T-helper 22 cell (primary cell): Measurements from ENCODE around the gene TRPM6.
"Not testable (repeated sequence)": the region's sequence is repeated elsewhere in the genome, so short reads cannot be mapped to it uniquely, and the experiment has no call there.

Source experiments
- DNase-seq: peaks from one replicate; pipeline ENCODE4 v3.0.0-alpha.2; 2020; ENCODE audit warnings: low read depth

TRPM6 gene

GRCh38 chr9:74887041-74887980 lies at the start of gene TRPM6:
TRPM6 (minus strand) TSS chr9:74887921; CDS start chr9:74887856, 65 bp downstream.
- DNase-seq: no peak

- DNase-seq: no peak
Measured at GRCh38 chr9:74935008-74935407, 47.3 kb upstream of the TRPM6 start.

GRCh38 chr9:74921737-74922136 lies 34.0 kb upstream of the TRPM6 start:
- no peak for DNase-seq

- no peak for DNase-seq
Measured at GRCh38 chr9:74920944-74921626, 33.4 kb upstream of the TRPM6 start.

GRCh38 chr9:74910036-74910435 lies 22.3 kb upstream of the TRPM6 start:
- no peak for DNase-seq

GRCh38 chr9:74908665-74909064 lies 20.9 kb upstream of the TRPM6 start:
- DNase-seq: no peak

- no peak for DNase-seq
Measured at GRCh38 chr9:74907085-74907484, 19.4 kb upstream of the TRPM6 start.

- DNase-seq: no peak
Measured at GRCh38 chr9:74901001-74901400, 13.3 kb upstream of the TRPM6 start.

GRCh38 chr9:74888449-74888848 lies 728 bp upstream of the TRPM6 start:
- DNase-seq: not testable (repeated sequence)

GRCh38 chr9:74887981-74888370 lies 255 bp upstream of the TRPM6 start:
- no peak for DNase-seq

GRCh38 chr9:74876382-74876949 lies 11.3 kb downstream of the TRPM6 start:
- no peak for DNase-seq

- DNase-seq: no peak
Measured at GRCh38 chr9:74875656-74876055, 12.1 kb downstream of the TRPM6 start.

- no peak for DNase-seq
Measured at GRCh38 chr9:74874220-74874619, 13.5 kb downstream of the TRPM6 start.

- DNase-seq: no peak
Measured at GRCh38 chr9:74872619-74873233, 15.0 kb downstream of the TRPM6 start.

- no peak for DNase-seq
Measured at GRCh38 chr9:74867483-74867882, 20.2 kb downstream of the TRPM6 start.

- DNase-seq: no peak
Measured at GRCh38 chr9:74865177-74865576, 22.5 kb downstream of the TRPM6 start.

- no peak for DNase-seq
Measured at GRCh38 chr9:74861773-74862474, 25.8 kb downstream of the TRPM6 start.

GRCh38 chr9:74861071-74861470 lies 26.6 kb downstream of the TRPM6 start:
- DNase-seq: no peak

- DNase-seq: not testable (repeated sequence)
Measured at GRCh38 chr9:74860247-74860646, 27.5 kb downstream of the TRPM6 start.

- DNase-seq: no peak
Measured at GRCh38 chr9:74859786-74860185, 27.9 kb downstream of the TRPM6 start.

GRCh38 chr9:74858751-74859414 lies 28.8 kb downstream of the TRPM6 start:
- DNase-seq: no peak
